Skeletal muscle satellite cell (primary cell): ENCODE measurements around the gene ZNF462.

ENCODE experiments used
- H3K27me3 ChIP-seq: 2 replicates; pipeline ENCODE4 v1.7.0; 2013; ENCODE audit warnings: low read length; ENCODE audit not compliant: control insufficient read depth, insufficient read depth
- H3K36me3 ChIP-seq: 2 replicates; pipeline ENCODE4 v1.7.0; 2013; ENCODE audit warnings: mild to moderate bottlenecking, control low read depth, low read length; ENCODE audit not compliant: insufficient read depth
- H3K4me1 ChIP-seq: 2 replicates; pipeline ENCODE4 v1.7.0; 2013; ENCODE audit warnings: low read length; ENCODE audit not compliant: control insufficient read depth, insufficient read depth
- H3K4me2 ChIP-seq: 2 replicates; pipeline ENCODE4 v1.7.0; 2013; ENCODE audit warnings: mild to moderate bottlenecking, low read length
- H3K4me3 ChIP-seq: 2 replicates; pipeline ENCODE4 v1.7.0; 2013; ENCODE audit warnings: low read length
- H3K9ac ChIP-seq: 2 replicates; pipeline ENCODE4 v1.7.0; 2013; ENCODE audit warnings: mild to moderate bottlenecking, low read depth, low read length, moderate library complexity
- H3K9me3 ChIP-seq: replicated peaks from 2 replicates; pipeline ENCODE4 v1.7.0; 2013; ENCODE audit warnings: mild to moderate bottlenecking, control low read depth, low read length

The ZNF462 gene

GRCh38 chr9:106992186-106992585 lies 129.2 kb downstream of the ZNF462 start:
- Histone ChIP-seq H3K4me3 (no peak overlapping the region), H3K27me3 (no peaks in the 10 kb centered on the region), H3K9ac (no peak overlapping the region), H3K4me1 (no peaks in the 10 kb centered on the region), H3K36me3 (peaks cover 5% of the 10 kb centered on the region), H3K4me2 (no peak overlapping the region), H3K9me3 (no peaks in the 10 kb centered on the region)

- no peak overlapping the region for H3K9ac ChIP-seq
Measured at GRCh38 chr9:106993603-106994002, 130.6 kb downstream of the ZNF462 start.

GRCh38 chr9:106994463-106994862 lies 131.5 kb downstream of the ZNF462 start:
- Histone ChIP-seq H3K4me1 (no peaks in the 10 kb centered on the region), H3K9ac (no peak overlapping the region), H3K27me3 (no peaks in the 10 kb centered on the region), H3K36me3 (no peaks in the 10 kb centered on the region), H3K9me3 (no peaks in the 10 kb centered on the region), H3K4me2 (no peak overlapping the region), H3K4me3 (no peak overlapping the region)

More at GRCh38 chr9:106993603-106994002, 130.6 kb downstream of the ZNF462 start:
- H3K4me3 ChIP-seq: no peak overlapping the region
- H3K9me3 ChIP-seq: no peaks in the 10 kb centered on the region
- no peaks in the 10 kb centered on the region for H3K4me1 ChIP-seq
- H3K4me2 ChIP-seq: no peak overlapping the region
- H3K36me3 ChIP-seq: no peaks in the 10 kb centered on the region
- H3K27me3 ChIP-seq: no peaks in the 10 kb centered on the region

- H3K27me3 ChIP-seq: no peaks in the 10 kb centered on the region
- H3K9ac ChIP-seq: no peak overlapping the region
- H3K4me3 ChIP-seq: no peak overlapping the region
- no peak overlapping the region for H3K4me2 ChIP-seq
- H3K4me1 ChIP-seq: no peaks in the 10 kb centered on the region
- H3K36me3 ChIP-seq: peaks cover 4% of the 10 kb centered on the region
- no peaks in the 10 kb centered on the region for H3K9me3 ChIP-seq
Measured at GRCh38 chr9:107000218-107000617, 137.3 kb downstream of the ZNF462 start.

GRCh38 chr9:107005201-107005600 lies 142.2 kb downstream of the ZNF462 start:
- Histone ChIP-seq H3K4me3 (no peak overlapping the region), H3K27me3 (no peaks in the 10 kb centered on the region), H3K9ac (no peak overlapping the region), H3K4me2 (no peak overlapping the region), H3K9me3 (no peaks in the 10 kb centered on the region), H3K4me1 (no peaks in the 10 kb centered on the region), H3K36me3 (peaks cover 8% of the 10 kb centered on the region)

- Histone ChIP-seq H3K36me3 (peaks cover 15% of the 10 kb centered on the region), H3K9ac (no peak overlapping the region), H3K27me3 (no peaks in the 10 kb centered on the region), H3K4me3 (no peak overlapping the region), H3K4me1 (no peaks in the 10 kb centered on the region), H3K9me3 (no peaks in the 10 kb centered on the region), H3K4me2 (no peak overlapping the region)
Measured at GRCh38 chr9:107007402-107007801, 144.4 kb downstream of the ZNF462 start.

GRCh38 chr9:107008011-107008410 lies 145.0 kb downstream of the ZNF462 start:
- Histone ChIP-seq H3K36me3 (peaks cover 15% of the 10 kb centered on the region), H3K4me2 (no peak overlapping the region), H3K4me3 (no peak overlapping the region), H3K9me3 (no peaks in the 10 kb centered on the region), H3K27me3 (no peaks in the 10 kb centered on the region), H3K9ac (no peak overlapping the region), H3K4me1 (no peaks in the 10 kb centered on the region)

GRCh38 chr9:107008447-107008846 lies 145.5 kb downstream of the ZNF462 start:
- no peaks in the 10 kb centered on the region for H3K4me1 ChIP-seq
- H3K9ac ChIP-seq: no peak overlapping the region
- no peaks in the 10 kb centered on the region for H3K9me3 ChIP-seq
- H3K36me3 ChIP-seq: peaks cover 12% of the 10 kb centered on the region
- H3K4me2 ChIP-seq: no peak overlapping the region
- no peak overlapping the region for H3K4me3 ChIP-seq
- H3K27me3 ChIP-seq: no peaks in the 10 kb centered on the region

GRCh38 chr9:107016383-107016782 lies 153.4 kb downstream of the ZNF462 start:
- no peak overlapping the region for H3K9ac ChIP-seq
- H3K4me3 ChIP-seq: no peak overlapping the region
- no peak overlapping the region for H3K4me2 ChIP-seq
- no peaks in the 10 kb centered on the region for H3K36me3 ChIP-seq
- no peaks in the 10 kb centered on the region for H3K27me3 ChIP-seq
- H3K4me1 ChIP-seq: peaks cover 14% of the 10 kb centered on the region
- H3K9me3 ChIP-seq: no peaks in the 10 kb centered on the region

GRCh38 chr9:107018861-107019545 lies 156.0 kb downstream of the ZNF462 start:
- Histone ChIP-seq H3K9ac (no peak overlapping the region), H3K36me3 (no peaks in the 10 kb centered on the region), H3K9me3 (no peaks in the 10 kb centered on the region), H3K4me3 (no peak overlapping the region), H3K4me1 (peaks cover 14% of the 10 kb centered on the region), H3K4me2 (no peak overlapping the region), H3K27me3 (no peaks in the 10 kb centered on the region)

GRCh38 chr9:107020040-107020530 lies 157.1 kb downstream of the ZNF462 start:
- no peaks in the 10 kb centered on the region for H3K36me3 ChIP-seq
- H3K4me2 ChIP-seq: no peak overlapping the region
- no peak overlapping the region for H3K4me3 ChIP-seq
- no peaks in the 10 kb centered on the region for H3K27me3 ChIP-seq
- no peaks in the 10 kb centered on the region for H3K9me3 ChIP-seq
- H3K9ac ChIP-seq: no peak overlapping the region
- peaks cover 14% of the 10 kb centered on the region for H3K4me1 ChIP-seq

- H3K4me3 ChIP-seq: no peak overlapping the region
- H3K9ac ChIP-seq: no peak overlapping the region
- H3K27me3 ChIP-seq: peaks cover 6% of the 10 kb centered on the region
- H3K36me3 ChIP-seq: no peaks in the 10 kb centered on the region
- H3K9me3 ChIP-seq: no peaks in the 10 kb centered on the region
- peaks cover 11% of the 10 kb centered on the region for H3K4me1 ChIP-seq
- H3K4me2 ChIP-seq: no peak overlapping the region
Measured at GRCh38 chr9:107024193-107024592, 161.2 kb downstream of the ZNF462 start.
